DMS114 treated with DMSO at 0.1 percent for 48 hours (cell line): ENCODE results near the gene ERVH48-1.
"Not testable (repeated sequence)": the region's sequence is repeated elsewhere in the genome, so short reads cannot be mapped to it uniquely, and the experiment has no call there.

Experiments used
- DNase-seq: peaks from one replicate; lab custom pipeline; 2025; ENCODE audit not compliant: unreplicated experiment; lab: John Stamatoyannopoulos, UW

ERVH48-1 gene

DNA sequence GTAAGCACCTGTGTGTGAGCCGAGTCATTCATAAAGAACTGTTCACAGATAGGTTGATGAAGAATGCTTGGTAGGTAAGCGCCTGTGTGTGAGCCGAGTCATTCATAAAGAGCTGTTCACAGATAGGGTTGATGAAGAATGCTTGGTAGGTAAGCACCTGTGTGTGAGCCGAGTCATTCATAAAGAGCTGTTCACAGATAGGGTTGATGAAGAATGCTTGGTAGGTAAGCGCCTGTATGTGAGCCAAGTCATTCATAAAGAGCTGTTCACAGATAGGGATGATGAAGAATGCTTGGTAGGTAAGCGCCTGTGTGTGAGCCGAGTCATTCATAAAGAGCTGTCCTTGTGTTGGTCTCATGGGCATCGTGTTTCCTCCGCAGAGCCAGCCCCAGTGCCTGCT lies 16.9 kb downstream of the ERVH48-1 start:
- DNase-seq = not testable (repeated sequence)

DNA sequence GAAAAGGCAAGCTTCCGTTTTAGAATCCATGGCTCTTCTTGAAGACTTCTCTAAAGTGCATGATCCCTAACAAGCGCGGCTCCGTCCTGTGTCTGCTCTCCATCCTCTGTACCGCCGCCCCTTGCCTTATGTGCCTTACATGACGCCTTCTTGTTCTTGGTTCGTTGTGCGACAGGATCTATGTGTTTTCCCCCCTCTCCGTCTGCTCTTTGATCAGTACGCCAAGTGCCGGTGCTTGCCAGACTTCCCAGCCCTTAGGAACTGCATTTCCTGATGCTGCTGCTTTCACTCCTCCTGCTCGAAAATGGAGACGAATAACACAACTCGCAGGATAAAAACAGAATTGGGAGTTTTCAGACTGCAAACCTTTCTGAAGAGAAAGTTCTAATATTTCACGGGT lies 19.2 kb downstream of the ERVH48-1 start:
- DNase-seq = no peak

DNA sequence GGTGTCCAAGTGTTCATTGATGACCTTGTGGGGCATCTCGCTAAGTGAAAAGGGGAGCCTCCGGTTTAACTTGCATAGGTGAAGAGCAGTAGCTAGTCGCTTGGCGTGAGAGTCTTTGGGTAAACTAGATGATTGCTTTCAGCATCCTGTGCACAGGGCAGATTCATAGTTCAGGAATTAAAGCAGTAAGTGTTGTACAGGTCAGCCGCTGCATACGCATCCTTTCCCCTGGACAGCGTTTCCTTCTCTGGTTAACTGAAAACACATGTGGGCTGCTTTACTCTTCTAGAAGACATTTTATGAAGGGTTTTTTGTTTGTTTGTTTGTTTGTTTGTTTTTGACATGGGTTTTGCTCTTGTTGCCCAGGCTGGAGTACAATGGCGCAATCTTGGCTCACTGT lies 20.2 kb downstream of the ERVH48-1 start:
- DNase-seq = no peak

DNA sequence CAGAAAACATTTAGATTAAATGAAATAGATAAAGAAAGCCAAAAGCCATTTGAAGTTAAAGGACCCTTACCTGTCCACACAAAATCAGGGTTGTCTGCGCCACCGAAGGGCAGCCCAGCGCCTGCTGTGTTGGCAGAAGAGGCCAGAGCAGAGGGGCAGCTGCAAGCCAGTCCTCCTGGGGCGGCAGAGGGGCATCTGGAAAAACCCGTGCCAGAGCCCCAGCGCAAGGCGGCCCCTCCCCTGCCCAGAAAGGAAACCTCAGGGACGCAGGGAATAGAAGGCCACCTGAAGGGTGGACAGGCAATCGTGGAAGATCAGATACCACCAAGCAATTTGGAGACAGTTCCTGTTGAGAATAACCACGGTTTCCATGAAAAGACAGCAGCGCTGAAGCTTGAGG lies 21.6 kb downstream of the ERVH48-1 start:
- DNase-seq = no peak

DNA sequence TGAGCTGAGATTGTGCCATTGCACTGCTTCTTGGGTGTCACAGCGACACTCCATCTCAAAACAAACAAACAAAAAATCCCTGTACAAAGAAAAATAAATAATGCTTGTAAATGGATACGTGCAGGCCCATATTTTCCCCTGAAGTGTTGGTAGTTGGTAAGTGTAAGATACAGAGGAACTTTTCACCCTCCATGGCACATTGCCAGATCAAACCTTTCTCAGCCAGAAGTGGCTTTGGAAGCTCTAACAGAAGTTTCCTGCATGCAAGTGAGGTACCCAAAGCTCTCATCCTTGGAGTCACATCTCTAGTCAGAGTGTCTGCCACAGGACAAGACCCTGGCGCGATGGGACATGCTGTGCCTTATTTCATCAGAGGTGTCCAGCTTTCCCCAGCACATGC lies 25.0 kb downstream of the ERVH48-1 start:
- DNase-seq = no peak

DNA sequence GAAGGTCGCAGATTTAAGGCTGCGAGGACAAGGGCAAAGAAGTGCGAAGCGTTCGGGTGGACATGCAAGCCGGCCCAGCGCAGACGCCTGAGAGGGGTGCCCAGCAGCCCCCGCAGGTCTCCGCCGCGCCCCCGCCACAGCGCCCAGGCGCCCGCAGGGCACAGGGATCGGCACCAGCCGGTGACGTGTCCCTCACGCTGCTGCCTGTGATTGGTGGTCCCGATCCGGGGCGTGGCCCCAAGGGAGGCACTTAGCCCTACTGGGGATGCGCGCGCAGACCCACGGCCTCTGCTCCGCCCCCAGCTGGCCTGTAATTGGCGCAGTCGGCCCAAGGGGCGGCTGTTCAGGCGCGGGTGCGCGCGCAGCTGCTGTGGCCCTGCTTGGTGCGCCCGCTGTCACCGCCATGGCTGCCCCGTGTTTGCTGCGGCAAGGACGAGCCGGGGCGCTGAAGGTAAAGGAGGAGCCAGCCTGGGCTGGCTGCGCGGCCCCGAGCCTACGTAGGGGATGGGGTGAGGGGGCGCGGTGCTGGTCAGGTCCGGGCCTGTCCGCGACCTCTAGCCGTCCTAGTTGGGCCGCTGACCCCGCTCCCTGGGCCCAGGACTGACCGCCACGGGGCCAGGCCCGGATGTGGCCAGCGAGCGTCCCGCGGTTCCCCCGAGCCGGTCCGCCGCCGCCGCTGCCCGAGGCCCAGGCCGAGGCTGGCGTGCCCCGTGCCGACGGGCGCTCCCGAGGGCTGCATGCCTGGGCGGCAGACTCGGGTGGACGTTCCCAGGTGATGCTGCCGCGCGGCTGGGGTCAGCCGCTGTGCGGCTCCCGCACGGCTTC lies 32.3 kb downstream of the ERVH48-1 start, which contains the start of gene NDUFV3:
Gene NDUFV3, plus strand, starts transcription at position 379 of the 825 bp plus-strand sequence. Its CDS starts 25 bp downstream, at position 404.
- DNase-seq = peak; percentile 87

DNA sequence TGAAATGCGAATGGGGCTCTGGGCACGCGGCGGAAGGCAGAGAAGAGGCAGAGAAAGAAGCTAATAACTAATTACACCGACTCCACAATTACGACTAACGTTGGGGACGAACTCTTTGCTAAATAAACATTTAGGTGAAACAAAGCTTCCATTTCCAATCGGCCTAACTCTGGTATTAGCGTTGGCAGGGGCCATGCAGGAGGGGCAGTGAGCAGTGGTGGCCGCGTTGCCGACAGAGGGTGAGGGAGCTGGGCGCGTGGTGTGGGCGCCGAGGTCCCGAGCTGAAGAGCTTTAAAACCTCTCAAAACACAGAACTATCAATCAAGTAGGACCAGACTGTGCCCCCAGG lies 32.9 kb downstream of the ERVH48-1 start:
- no peak for DNase-seq

DNA sequence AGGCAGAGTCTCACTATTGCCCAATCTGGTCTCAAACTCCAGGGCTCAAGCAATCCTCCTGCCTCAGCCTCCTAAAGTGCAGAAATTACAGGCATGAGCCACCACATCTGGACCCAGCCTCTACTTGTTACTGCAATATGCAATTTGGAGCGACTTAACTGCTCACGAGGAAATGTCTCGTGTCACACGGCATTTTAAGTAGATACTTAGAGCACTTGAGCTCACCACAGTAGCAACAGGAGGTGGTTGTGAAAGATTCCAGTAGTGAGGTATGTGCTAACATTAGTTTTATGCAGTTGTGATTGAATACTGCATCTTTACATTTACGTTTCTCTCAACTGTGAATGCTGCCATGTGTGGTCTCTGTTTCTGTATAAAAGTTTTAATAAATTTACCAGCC lies 38.1 kb downstream of the ERVH48-1 start:
- no peak for DNase-seq

DNA sequence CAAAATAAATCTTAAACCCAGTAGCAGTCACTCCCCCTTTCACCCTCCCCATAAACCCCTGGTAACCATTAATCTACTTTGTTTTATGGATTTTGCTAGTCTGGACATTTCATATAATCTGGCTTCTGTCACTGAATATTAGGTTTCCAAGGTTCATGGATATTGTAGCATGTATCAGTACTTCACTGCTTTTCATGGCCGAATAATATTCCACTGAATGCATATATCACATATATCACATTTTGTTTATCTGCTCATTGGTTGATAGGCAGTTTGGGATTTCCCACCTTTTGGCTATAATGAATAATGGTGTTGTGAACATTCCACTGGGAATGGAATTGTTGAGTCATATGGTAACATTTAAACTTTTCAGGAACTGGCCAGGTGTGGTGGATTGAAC lies 41.5 kb downstream of the ERVH48-1 start:
- DNase-seq = no peak

DNA sequence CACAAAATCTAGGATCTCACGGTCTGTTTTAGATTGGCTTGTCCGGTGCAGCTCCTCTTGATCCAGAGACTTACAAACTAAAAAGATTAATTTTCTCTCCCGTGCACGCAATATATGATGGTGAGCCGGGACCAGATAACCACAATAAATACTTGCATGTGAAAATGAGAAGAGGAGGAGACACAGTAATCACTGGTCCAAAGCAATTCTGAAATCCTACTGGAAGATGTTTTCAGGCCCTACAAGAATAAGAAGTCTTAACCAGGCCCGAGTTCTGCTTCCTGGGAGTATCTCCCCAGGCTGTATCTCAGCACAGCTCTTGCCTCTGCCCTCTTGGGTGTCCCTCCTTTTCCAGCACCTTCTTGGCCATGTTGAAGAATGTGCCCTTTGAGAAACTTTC lies 45.1 kb downstream of the ERVH48-1 start:
- DNase-seq = no peak

DNA sequence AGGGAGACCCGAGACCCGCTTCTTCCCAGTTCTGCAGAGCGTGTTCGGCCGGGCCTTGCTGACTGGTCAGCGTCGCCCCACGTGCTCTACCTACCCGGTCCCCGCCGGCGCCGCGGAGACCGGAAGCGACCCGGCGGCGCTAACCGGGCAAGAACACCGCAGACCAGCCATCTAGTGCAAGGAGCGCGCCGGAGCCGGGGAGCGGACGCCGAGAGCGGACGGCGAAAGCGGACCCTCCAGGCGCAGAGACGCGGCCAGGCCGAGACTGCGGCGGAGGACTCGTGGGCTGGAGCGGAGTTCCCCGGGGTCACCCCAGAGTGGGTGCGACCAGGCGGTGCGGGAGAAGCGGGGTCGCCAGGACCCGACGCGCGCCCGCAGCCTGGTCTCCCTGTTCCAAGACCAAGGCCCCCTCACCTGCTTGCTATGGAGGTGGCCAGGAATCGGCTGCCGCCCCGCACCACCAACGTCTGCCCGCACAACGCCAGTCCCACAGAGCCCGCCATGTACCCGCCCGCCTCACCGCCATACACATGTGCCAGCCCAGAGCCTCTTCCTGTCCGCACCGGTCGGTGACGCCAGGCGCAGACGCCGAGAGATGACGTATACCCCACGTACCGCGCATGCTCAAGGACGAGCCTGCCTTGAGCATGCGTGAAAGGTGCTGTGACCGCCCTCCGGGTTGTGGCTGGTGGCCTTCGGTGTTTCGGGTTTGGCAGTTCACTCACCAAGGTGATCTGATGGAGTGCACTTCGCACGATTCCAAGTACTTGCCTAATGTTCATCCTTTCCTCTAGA lies 46.2 kb downstream of the ERVH48-1 start, which contains the start of gene WDR4:
Gene WDR4, minus strand, starts transcription at position 547 of the 795 bp plus-strand sequence. Its CDS starts 44 bp downstream, at position 503.
- DNase-seq = peak; percentile 81

DNA sequence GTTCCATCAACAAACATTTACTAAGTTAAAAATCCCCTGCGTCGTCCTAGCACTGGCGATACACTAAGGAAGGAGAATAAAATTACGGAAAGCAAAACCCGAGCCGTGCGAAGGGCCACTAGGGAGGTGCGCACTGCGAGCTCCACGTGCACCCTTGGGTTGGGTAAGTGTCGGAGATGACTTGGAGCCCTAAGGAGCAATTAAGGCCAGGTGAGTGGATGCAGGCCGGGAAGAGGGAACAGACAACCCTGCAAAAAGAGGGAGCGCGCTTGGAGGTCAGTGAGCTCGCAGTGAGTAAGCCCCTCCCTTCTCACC lies 46.8 kb downstream of the ERVH48-1 start:
- DNase-seq = no peak

DNA sequence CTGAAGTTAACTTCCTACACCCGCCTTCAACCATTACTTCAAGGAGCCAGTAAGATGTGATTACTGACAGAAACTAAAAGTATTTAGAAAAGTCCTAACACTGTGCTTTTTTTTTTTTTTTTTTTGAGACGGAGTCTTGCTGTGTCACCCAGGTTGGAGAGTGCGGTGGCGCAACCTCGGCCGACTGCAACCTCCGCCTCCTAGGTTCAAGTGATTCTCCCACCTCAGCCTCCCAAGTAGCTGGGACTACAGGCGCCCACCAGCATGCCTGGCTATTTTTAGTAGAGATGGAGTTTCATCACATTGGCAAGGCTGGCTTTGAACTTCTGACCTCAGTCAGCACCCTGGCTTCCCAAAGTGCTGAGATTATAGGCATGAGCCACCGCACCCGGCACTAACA lies 49.6 kb downstream of the ERVH48-1 start:
- not testable (repeated sequence) for DNase-seq

DNA sequence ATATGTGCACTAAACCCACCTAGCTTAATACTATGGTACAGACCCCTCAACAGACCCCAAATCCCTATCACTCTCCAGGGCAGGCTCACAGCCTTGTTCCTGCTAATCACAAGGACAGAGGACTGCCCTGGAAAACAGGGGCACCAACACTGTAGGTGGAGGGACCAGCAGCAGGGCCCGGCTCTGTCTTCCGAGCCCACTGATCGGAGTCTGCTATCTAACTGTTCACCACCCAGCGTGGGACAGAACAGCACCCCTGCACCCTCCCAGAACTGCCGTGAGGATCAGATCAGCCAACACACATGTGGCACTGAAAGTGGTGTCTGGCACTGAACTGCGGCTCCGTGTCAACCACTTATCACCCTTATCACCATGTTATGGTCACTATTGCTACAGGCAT lies 52.3 kb downstream of the ERVH48-1 start:
- DNase-seq = no peak

DNA sequence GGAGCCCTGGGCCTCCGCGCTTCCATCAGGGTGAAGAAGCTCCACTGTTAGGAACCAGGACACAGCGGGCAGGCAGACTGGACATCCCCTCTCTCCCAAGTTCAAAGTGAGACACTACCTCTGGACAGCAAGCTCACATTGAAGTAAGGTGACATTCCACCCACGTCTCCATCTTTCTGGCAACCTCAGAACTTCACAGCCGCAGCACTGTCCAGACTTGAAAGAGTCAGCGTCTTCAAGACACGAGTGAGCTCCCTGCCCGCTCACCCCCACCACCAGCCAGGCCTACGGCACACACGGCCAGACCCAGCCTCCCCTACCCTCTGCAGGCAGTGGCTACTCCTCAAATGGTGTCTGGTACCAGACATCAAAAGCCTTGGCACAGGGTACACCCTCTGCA lies 57.2 kb downstream of the ERVH48-1 start:
- no peak for DNase-seq
